ENCODE measurements around the gene ARF6.
"Not testable (repeated sequence)": the region's sequence is repeated elsewhere in the genome, so short reads cannot be mapped to it uniquely, and the experiment has no call there.

DNA sequence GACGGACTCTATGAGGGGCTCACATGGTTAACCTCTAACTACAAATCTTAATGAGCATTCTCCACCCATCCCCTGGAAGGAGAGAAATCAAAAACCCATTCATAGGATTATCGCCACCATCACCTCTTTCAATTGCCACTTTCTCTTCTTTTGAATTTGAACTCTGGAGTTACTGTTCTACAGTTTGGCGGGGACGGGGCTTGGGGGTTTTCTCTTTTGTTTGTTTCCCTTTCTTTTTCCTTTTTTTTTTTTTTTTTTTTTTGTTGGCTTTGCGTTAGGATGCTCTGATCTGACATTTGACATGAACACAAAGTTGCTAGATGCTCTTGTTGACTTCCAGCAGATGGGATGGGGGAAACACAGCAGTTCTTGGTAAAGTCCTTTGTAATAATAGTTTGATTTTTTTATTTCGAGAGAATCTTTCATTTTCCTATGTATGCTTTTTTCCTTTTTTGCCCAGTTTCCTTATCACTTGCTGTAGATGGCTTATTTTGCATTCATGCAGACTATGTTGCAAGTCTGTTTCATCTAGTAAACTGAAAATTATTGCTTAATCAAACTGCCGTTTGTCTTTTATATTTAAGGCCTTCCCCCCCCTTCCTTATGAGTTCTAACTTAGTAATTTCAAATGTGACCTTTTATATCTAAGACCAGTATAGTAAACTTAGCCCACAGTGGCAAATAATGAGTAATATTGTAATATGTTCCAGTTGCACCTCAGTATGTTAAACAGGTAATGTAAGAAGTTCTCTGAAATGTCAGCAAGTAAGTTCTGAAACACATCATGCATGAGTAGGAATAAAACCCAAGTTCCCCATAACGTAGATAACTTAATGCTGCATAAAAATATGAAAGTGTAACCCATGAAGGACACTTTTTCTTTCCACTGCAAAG lies 1.6 kb downstream of the ARF6 start:
- TF ChIP-seq RBM17 (IDR thresholded peaks at IDR 0.05; ENCODE audit: borderline replicate concordance, low read depth, low read length); LARP7 (IDR thresholded peaks at IDR 0.05); FOXP1 (CRISPR knock-in tag; IDR thresholded peaks at IDR 0.05); FOXA1 (IDR thresholded peaks at IDR 0.05; ENCODE audit: borderline replicate concordance); ZNF639 (CRISPR knock-in tag; conservative IDR thresholded peaks at IDR 0.05 in 1 of 2, IDR thresholded peaks at IDR 0.05 in 1 of 2); CBFB (CRISPR knock-in tag; IDR thresholded peaks at IDR 0.05); ZNF253 (CRISPR knock-in tag; conservative IDR thresholded peaks at IDR 0.05); ZNF512 (tag; IDR thresholded peaks at IDR 0.05); POLR2A (conservative IDR thresholded peaks at IDR 0.05); FOS (IDR thresholded peaks at IDR 0.05; ENCODE audit: extremely low read depth, insufficient read length); GTF2F1 (IDR thresholded peaks at IDR 0.05; ENCODE audit: low read depth, low read length): not testable (repeated sequence)

Measured in K562 (cell line).